ENCODE data around the gene CENPP.

The CENPP gene

GRCh38 chr9:92457576-92457975 lies 131.8 kb downstream of the CENPP start:
- DNase-seq (ENCODE audit: low read depth) = no peak
- TF ChIP-seq CTCF (IDR thresholded peaks at IDR 0.05; ENCODE audit: low read depth, low read length) = no peak
- TF ChIP-seq MAX (IDR thresholded peaks at IDR 0.05; ENCODE audit: low read depth, low read length) = no peak
- TF ChIP-seq MYC (IDR thresholded peaks at IDR 0.05; ENCODE audit: low read depth, low read length) = no peak
- TF ChIP-seq POLR2A (IDR thresholded peaks at IDR 0.05; ENCODE audit: extremely low read depth, insufficient read length) = no peak

GRCh38 chr9:92463387-92463786 lies 137.6 kb downstream of the CENPP start:
- no peak for TF ChIP-seq CTCF (IDR thresholded peaks at IDR 0.05; ENCODE audit: low read depth, low read length)
- no peak for TF ChIP-seq MYC (IDR thresholded peaks at IDR 0.05; ENCODE audit: low read depth, low read length)
- TF ChIP-seq MAX (IDR thresholded peaks at IDR 0.05; ENCODE audit: low read depth, low read length) = no peak
- no peak overlapping the region for H3K4me3 ChIP-seq (ENCODE audit: low read depth, low read length)
- DNase-seq (ENCODE audit: low read depth) = no peak

More at GRCh38 chr9:92457576-92457975, 131.8 kb downstream of the CENPP start:
- H3K4me3 ChIP-seq (ENCODE audit: low read depth, low read length) = no peak overlapping the region

- no peak overlapping the region for H3K4me3 ChIP-seq (ENCODE audit: low read depth, low read length)
- DNase-seq (ENCODE audit: low read depth) = no peak
- TF ChIP-seq POLR2A (IDR thresholded peaks at IDR 0.05; ENCODE audit: extremely low read depth, insufficient read length) = no peak
- TF ChIP-seq MYC (IDR thresholded peaks at IDR 0.05; ENCODE audit: low read depth, low read length) = no peak
- no peak for TF ChIP-seq CTCF (IDR thresholded peaks at IDR 0.05; ENCODE audit: low read depth, low read length)
- TF ChIP-seq MAX (IDR thresholded peaks at IDR 0.05; ENCODE audit: low read depth, low read length) = no peak
These were observed 138.2 kb downstream of the CENPP start for GRCh38 chr9:92463984-92464383.

- no peak for TF ChIP-seq MYC (IDR thresholded peaks at IDR 0.05; ENCODE audit: low read depth, low read length)
- TF ChIP-seq MAX (IDR thresholded peaks at IDR 0.05; ENCODE audit: low read depth, low read length) = no peak
- TF ChIP-seq POLR2A (IDR thresholded peaks at IDR 0.05; ENCODE audit: extremely low read depth, insufficient read length) = no peak
- TF ChIP-seq CTCF (IDR thresholded peaks at IDR 0.05; ENCODE audit: low read depth, low read length) = no peak
- no peak for DNase-seq (ENCODE audit: low read depth)
- H3K4me3 ChIP-seq (ENCODE audit: low read depth, low read length) = no peak overlapping the region
These were observed 141.3 kb downstream of the CENPP start for GRCh38 chr9:92467041-92467440.

GRCh38 chr9:92467511-92467910 lies 141.8 kb downstream of the CENPP start:
- TF ChIP-seq CTCF (IDR thresholded peaks at IDR 0.05; ENCODE audit: low read depth, low read length) = no peak
- no peak for TF ChIP-seq MAX (IDR thresholded peaks at IDR 0.05; ENCODE audit: low read depth, low read length)
- no peak for TF ChIP-seq MYC (IDR thresholded peaks at IDR 0.05; ENCODE audit: low read depth, low read length)
- no peak for TF ChIP-seq POLR2A (IDR thresholded peaks at IDR 0.05; ENCODE audit: extremely low read depth, insufficient read length)

GRCh38 chr9:92468206-92468605 lies 142.5 kb downstream of the CENPP start:
- no peak overlapping the region for H3K4me3 ChIP-seq (ENCODE audit: low read depth, low read length)
- no peak for DNase-seq (ENCODE audit: low read depth)
- TF ChIP-seq POLR2A (IDR thresholded peaks at IDR 0.05; ENCODE audit: extremely low read depth, insufficient read length) (no peak), MAX (IDR thresholded peaks at IDR 0.05; ENCODE audit: low read depth, low read length) (no peak), MYC (IDR thresholded peaks at IDR 0.05; ENCODE audit: low read depth, low read length) (no peak), CTCF (IDR thresholded peaks at IDR 0.05; ENCODE audit: low read depth, low read length) (no peak)

More at GRCh38 chr9:92467511-92467910, 141.8 kb downstream of the CENPP start:
- no peak overlapping the region for H3K4me3 ChIP-seq (ENCODE audit: low read depth, low read length)
- DNase-seq (ENCODE audit: low read depth) = no peak

All from NB4 (cell line).